ENCODE results near the gene ABLIM2.

Gene ABLIM2

GRCh38 chr4:8050180-8050554 lies 108.4 kb downstream of the ABLIM2 start:
- TF ChIP-seq, protein P1, sequence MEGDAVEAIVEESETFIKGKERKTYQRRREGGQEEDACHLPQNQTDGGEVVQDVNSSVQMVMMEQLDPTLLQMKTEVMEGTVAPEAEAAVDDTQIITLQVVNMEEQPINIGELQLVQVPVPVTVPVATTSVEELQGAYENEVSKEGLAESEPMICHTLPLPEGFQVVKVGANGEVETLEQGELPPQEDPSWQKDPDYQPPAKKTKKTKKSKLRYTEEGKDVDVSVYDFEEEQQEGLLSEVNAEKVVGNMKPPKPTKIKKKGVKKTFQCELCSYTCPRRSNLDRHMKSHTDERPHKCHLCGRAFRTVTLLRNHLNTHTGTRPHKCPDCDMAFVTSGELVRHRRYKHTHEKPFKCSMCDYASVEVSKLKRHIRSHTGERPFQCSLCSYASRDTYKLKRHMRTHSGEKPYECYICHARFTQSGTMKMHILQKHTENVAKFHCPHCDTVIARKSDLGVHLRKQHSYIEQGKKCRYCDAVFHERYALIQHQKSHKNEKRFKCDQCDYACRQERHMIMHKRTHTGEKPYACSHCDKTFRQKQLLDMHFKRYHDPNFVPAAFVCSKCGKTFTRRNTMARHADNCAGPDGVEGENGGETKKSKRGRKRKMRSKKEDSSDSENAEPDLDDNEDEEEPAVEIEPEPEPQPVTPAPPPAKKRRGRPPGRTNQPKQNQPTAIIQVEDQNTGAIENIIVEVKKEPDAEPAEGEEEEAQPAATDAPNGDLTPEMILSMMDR (IDR thresholded peaks at IDR 0.05): no peak

- TF ChIP-seq, protein P1 (IDR thresholded peaks at IDR 0.05): no peak
Measured at GRCh38 chr4:8048856-8049676, 109.5 kb downstream of the ABLIM2 start.

GRCh38 chr4:8047837-8048678 lies 110.6 kb downstream of the ABLIM2 start:
- TF ChIP-seq, protein P1 (IDR thresholded peaks at IDR 0.05): no peak

DNA sequence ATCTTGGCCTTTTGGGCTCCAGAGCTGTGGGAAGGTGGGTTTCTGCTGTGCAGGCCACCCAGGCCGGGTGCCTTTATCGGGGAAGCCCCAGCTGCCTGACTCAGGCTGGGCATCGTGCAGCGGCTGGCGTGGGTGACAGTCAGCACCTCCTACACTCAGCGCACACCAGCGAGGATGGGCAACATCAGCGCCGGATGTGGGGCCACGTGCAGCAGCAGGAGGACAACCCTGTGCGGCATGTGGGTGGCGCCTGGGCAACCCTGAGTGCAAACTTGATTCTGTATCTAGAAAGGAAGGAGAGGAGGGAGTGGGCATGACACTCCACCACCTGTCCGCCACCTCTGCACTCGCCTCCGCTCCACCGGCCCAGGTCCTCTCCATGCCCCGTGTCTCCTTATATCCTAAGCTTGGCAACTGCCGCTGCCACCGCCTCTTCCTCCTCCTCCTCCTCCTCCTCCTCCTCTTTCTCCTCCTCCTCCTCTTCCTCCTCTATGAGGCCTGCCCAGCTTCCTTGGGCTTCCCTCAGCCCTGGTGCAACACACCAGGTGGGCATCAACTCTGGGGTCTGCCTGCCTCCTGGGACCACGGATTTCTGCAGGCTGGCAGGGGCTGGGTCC lies 111.6 kb downstream of the ABLIM2 start:
- TF ChIP-seq, protein P1 (IDR thresholded peaks at IDR 0.05): no peak

- TF ChIP-seq, protein P1 (IDR thresholded peaks at IDR 0.05): no peak
Measured at GRCh38 chr4:8045909-8046308, 112.7 kb downstream of the ABLIM2 start.

DNA sequence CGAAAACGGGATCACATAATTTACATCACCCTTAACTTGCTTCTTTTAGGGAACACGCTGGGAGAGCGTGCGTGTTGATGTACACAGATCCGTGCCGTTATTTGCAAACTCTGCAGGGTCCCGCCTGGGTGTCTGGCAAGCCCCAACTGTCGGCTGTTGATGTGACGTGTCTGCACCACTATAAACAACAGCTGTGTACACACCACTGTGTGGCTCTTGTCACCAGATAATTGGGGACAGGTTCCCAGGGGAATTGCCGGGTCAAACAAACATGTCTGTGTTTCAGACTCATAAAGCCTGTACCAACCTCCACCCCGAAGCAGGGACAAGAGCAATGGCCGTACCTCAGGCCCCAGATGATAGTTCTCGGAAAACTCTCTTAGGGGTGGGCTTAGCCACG lies 113.9 kb downstream of the ABLIM2 start:
- TF ChIP-seq, protein P1 (IDR thresholded peaks at IDR 0.05): no peak

GRCh38 chr4:8044244-8044643 lies 114.4 kb downstream of the ABLIM2 start:
- TF ChIP-seq, protein P1 (IDR thresholded peaks at IDR 0.05): no peak
